GM12878 (cell line): ENCODE measurements around the gene DUS2. TPM values are rescaled to one million over a fixed set of nuclear protein-coding genes. Genes with fewer than 3 reads are reported as not detected.
"Not testable (repeated sequence)": the region's sequence is repeated elsewhere in the genome, so short reads cannot be mapped to it uniquely, and the experiment has no call there.

Experiments used
- ATAC-seq: fragments of 200-7000 bp; cut with Tn5 transposase; 3 replicates; pipeline ENCODE4 v1.9.1; 2020; ENCODE audit warnings: mild to moderate bottlenecking, moderate library complexity
- BruUV-seq: library from RNA; stranded (reverse); fragments of 400-500 nt; replicated peaks from 2 replicates; lab custom pipeline; 2021; lab: Mats Ljungman, UMichigan
- CTCF ChIA-PET: fragments of 300-600 bp; sonication (Branson Sonifier 250); formaldehyde crosslinking; extraction: SDS; loops from one replicate; lab custom pipeline; 2021; ENCODE audit warnings: inconsistent platforms; lab: Yijun Ruan, JAX
- POLR2A ChIA-PET: fragments of 350-600 bp; formaldehyde crosslinking; extraction: SDS; loops from one replicate; lab custom pipeline; 2021; ENCODE audit warnings: inconsistent platforms; lab: Charles Lee
- RAD21 ChIA-PET: fragments of 300-600 bp; sonication (Branson Sonifier 250); formaldehyde crosslinking; loops from one replicate; lab custom pipeline; 2023; ENCODE audit warnings: antibody characterized with exemption; ENCODE audit not compliant: unreplicated experiment; lab: Charles Lee
- SMC1A ChIA-PET: fragments of 300-600 bp; sonication (Branson Sonifier 250); formaldehyde crosslinking; loops from one replicate; lab custom pipeline; 2023; ENCODE audit not compliant: unreplicated experiment, uncharacterized antibody; lab: Charles Lee
- DNase-seq: peaks from one replicate; pipeline ENCODE4 v3.0.0-alpha.2; 2011; ENCODE audit warnings: low read depth, low spot score
- FAIRE-seq: peaks from 3 replicates; lab custom pipeline; 2011; peaks lifted over from hg19 to GRCh38; lab: Jason Lieb, UNC
- H2AFZ ChIP-seq: 2 replicates; pipeline ENCODE4 v1.6.0; 2011; ENCODE audit warnings: low read depth, low read length, control low read depth; ENCODE audit not compliant: control insufficient read depth
- H3K27ac ChIP-seq: 2 replicates; pipeline ENCODE4 v1.5.1; 2011; ENCODE audit warnings: control low read depth; ENCODE audit not compliant: control insufficient read depth, insufficient read depth
- H3K27me3 ChIP-seq, 2 experiments: replicated peaks in 1 of 2; 2 replicates each; pipeline versions ENCODE4 v1.6.0 to v1.6.1; 2011; ENCODE audit warnings: low read length in 1 of 2; ENCODE audit not compliant: control insufficient read depth in 2 of 2, insufficient read depth in 2 of 2
- H3K36me3 ChIP-seq, 2 experiments: 2 replicates each; pipeline ENCODE4 v1.5.1; 2011; ENCODE audit warnings: low read length in 1 of 2; ENCODE audit not compliant: control insufficient read depth in 2 of 2, insufficient read depth in 2 of 2
- H3K4me1 ChIP-seq: 2 replicates; pipeline ENCODE4 v1.6.1; 2011; ENCODE audit warnings: mild to moderate bottlenecking, low read length, moderate library complexity, mixed read lengths; ENCODE audit not compliant: control insufficient read depth, insufficient read depth
- H3K4me2 ChIP-seq: 2 replicates; pipeline ENCODE4 v1.6.0; 2011; ENCODE audit warnings: control low read depth; ENCODE audit not compliant: control insufficient read depth, insufficient read depth
- H3K4me3 ChIP-seq: fragments of 200-600 bp; sonication (generic); 2 replicates; pipeline ENCODE4 v1.5.1; 2016
- H3K79me2 ChIP-seq: 2 replicates; pipeline ENCODE4 v1.6.0; 2011; ENCODE audit warnings: low read length; ENCODE audit not compliant: control insufficient read depth, insufficient read depth
- H3K9ac ChIP-seq: 2 replicates; pipeline ENCODE4 v1.8.0; 2011; ENCODE audit warnings: low read length, control low read depth, mixed read lengths; ENCODE audit not compliant: control insufficient read depth, insufficient read depth
- H3K9me3 ChIP-seq: replicated peaks from 3 replicates; pipeline ENCODE4 v1.5.1; 2011; ENCODE audit warnings: mild to moderate bottlenecking, low read length; ENCODE audit not compliant: control insufficient read depth, insufficient read depth
- H4K20me1 ChIP-seq: 2 replicates; pipeline ENCODE4 v1.6.0; 2011; ENCODE audit not compliant: control insufficient read depth, insufficient read depth
- ATF7 ChIP-seq: fragments of 450-650 bp; IDR thresholded peaks from 2 replicates; pipeline ENCODE4 v1.6.1; 2016; ENCODE audit warnings: low read depth, mild to moderate bottlenecking
- BHLHE40 ChIP-seq, 2 experiments: fragments of 450-650 bp in 1 of 2; IDR thresholded peaks; 2 replicates each; pipeline ENCODE4 v1.6.1; 2011 to 2017; ENCODE audit warnings: low read depth in 2 of 2, borderline replicate concordance in 1 of 2, improper control_type of control experiment in 1 of 2, low read length in 1 of 2, mild to moderate bottlenecking in 1 of 2
- EGR1 ChIP-seq, 2 experiments: IDR thresholded peaks; 1 replicate in 1 of 2; 2 replicates in 1 of 2; pipeline ENCODE4 v1.6.1; 2011 to 2012; ENCODE audit warnings: low read depth in 2 of 2, low read length in 2 of 2, borderline replicate concordance in 1 of 2, mild to moderate bottlenecking in 1 of 2, moderate library complexity in 1 of 2
- GATAD2B ChIP-seq: fragments of 450-650 bp; conservative IDR thresholded peaks from 2 replicates; pipeline ENCODE4 v1.6.1; 2017; ENCODE audit warnings: low read depth, mild to moderate bottlenecking, moderate library complexity
- JUND ChIP-seq: IDR thresholded peaks from 2 replicates; pipeline ENCODE4 v1.6.1; 2012; ENCODE audit warnings: low read depth, mild to moderate bottlenecking, low read length, improper control_type of control experiment, moderate library complexity
- KAT2A ChIP-seq: conservative IDR thresholded peaks from 2 replicates; pipeline ENCODE4 v1.6.1; 2011; ENCODE audit warnings: low read depth, low read length; ENCODE audit not compliant: control insufficient read depth
- MEF2A ChIP-seq: IDR thresholded peaks from 2 replicates; pipeline ENCODE4 v1.6.1; 2011; ENCODE audit warnings: low read depth, mild to moderate bottlenecking, low read length, moderate library complexity; ENCODE audit not compliant: insufficient read depth
- NBN ChIP-seq: fragments of 450-650 bp; IDR thresholded peaks from 2 replicates; pipeline ENCODE4 v1.6.1; 2016
- NFIC ChIP-seq: IDR thresholded peaks from 2 replicates; pipeline ENCODE4 v1.6.1; 2012; ENCODE audit warnings: low read depth, mild to moderate bottlenecking, inconsistent platforms, low read length, moderate library complexity
- TCF12 ChIP-seq: IDR thresholded peaks from 2 replicates; pipeline ENCODE4 v1.6.1; 2011; ENCODE audit warnings: low read depth, mild to moderate bottlenecking, low read length
- TCF3 ChIP-seq: IDR thresholded peaks from 2 replicates; pipeline ENCODE4 v1.6.1; 2012; ENCODE audit warnings: low read depth, mild to moderate bottlenecking, low read length, borderline replicate concordance; ENCODE audit not compliant: insufficient read depth
- ZNF274 ChIP-seq: IDR thresholded peaks from one replicate; pipeline ENCODE4 v1.8.0; 2011; ENCODE audit not compliant: insufficient read length, insufficient read depth
- WGBS: methylation state at CpG from one replicate; pipeline ENCODE4 v1.1.6; 2016; ENCODE audit warnings: low lambda C conversion rate; ENCODE audit not compliant: insufficient replicate concordance, insufficient coverage; ENCODE audit errors: missing lambda C conversion rate; 5-methylcytosine and 5-hydroxymethylcytosine counted together
- in situ Hi-C: fragments of 300-500 bp; cut with MboI; formaldehyde crosslinking; loops from 9 replicates; pipeline ENCODE4 v1.14.3; 2018; ENCODE audit warnings: mixed read lengths
- intact Hi-C: fragments of 100-400 bp; cut with micrococcal nuclease; formaldehyde crosslinking; loops from one replicate; pipeline ENCODE4 v1.14.2; 2022; ENCODE audit not compliant: unreplicated experiment
- polyA plus RNA-seq, 11 experiments: library from polyadenylated mRNA; depleted of rRNA in 4 of 11; unstranded in 6 of 11; stranded (reverse) in 5 of 11; fragments of >200 nt; fragmentation: Nextera tagmentation in 4 of 11; fragmentation: Illumina TruSeq in 1 of 11; extraction: Ambion mirVana in 4 of 11; extraction: Trizol in 1 of 11; gene quantifications; 1 replicate in 1 of 11; 2 replicates in 10 of 11; pipeline versions ENCODE4 v1.2.1 to v1.2.3, GENCODE V29; 2011 to 2016; ENCODE audit warnings: inconsistent platforms in 2 of 11, missing spikeins in 2 of 11, low read depth in 1 of 11
- total RNA-seq, 4 experiments: library from RNA; depleted of rRNA in 3 of 4; stranded (reverse); fragments of >200 nt in 3 of 4; fragmentation: Illumina TruSeq in 1 of 4; extraction: Trizol in 1 of 4; gene quantifications; 2 replicates each; pipeline versions ENCODE4 v1.2.1 to v1.2.3, GENCODE V29; 2013 to 2021

The DUS2 gene
- total and polyA plus RNA-seq, 10 of the 15 experiments (the other 5 are each of a cell fraction or from before 2014, with no cell fraction given), result 4.8 to 32.3 (median 25.5) TPM

- TF ChIP-seq NBN (peak; percentile 43; the same call in 1 of the 2 replicates), ATF7 (0 out of 2 replicates have a peak, but pooled peaks have one; percentile 33)
Observed at GRCh38 chr16:68118954-68119353, 95.9 kb downstream of the DUS2 start (continued).

- peaks cover 22% of the 10 kb centered on the region for H3K4me1 ChIP-seq
- ChIA-PET CTCF (interaction anchor here (0.7 to 5.4 kb wide), 7 partner anchors 8 to 107 kb away, joined by 3 to 58 read pairs (median 6); partner anchors contain the start of gene NFATC3), POLR2A (interaction anchor here (0.5 to 4.1 kb wide), 4 partner anchors 27 to 420 kb away, joined by 4 to 28 read pairs (median 5); partner anchors contain the start of gene NFATC3), SMC1A (interaction anchor here (0.6 to 6.2 kb wide), 13 partner anchors 11 to 314 kb away, joined by 3 to 45 read pairs (median 4); partner anchors contain the start of genes NFATC3, RANBP10 and TSNAXIP1), RAD21 (interaction anchor here (1.1 to 3.5 kb wide), 4 partner anchors 9 to 59 kb away, joined by 3 to 24 read pairs (median 6); no protein-coding TSS in a partner anchor)
- peaks cover 53% of the 10 kb centered on the region for H3K79me2 ChIP-seq
- BruUV-seq, H3K9ac ChIP-seq, H3K4me3 ChIP-seq, H3K36me3 ChIP-seq, H4K20me1 ChIP-seq, intact Hi-C loops, ATAC-seq, H3K27me3 ChIP-seq, H3K27ac ChIP-seq, H2AFZ ChIP-seq, DNase-seq, H3K9me3 ChIP-seq, FAIRE-seq, in situ Hi-C loops: not testable (repeated sequence)
- H3K4me2 ChIP-seq, result peak overlapping the region; percentile 17; the same call in 1 of the 2 replicates
- WGBS, result 100% methylated on average over 5 of the region's 5 CpGs
Observed at GRCh38 chr16:68120496-68120895, 97.4 kb downstream of the DUS2 start.

- H3K79me2 ChIP-seq, result peaks cover 23% of the 10 kb centered on the region
- peaks cover 0 to 3% of the 10 kb centered on the region in 2 experiments; a peak in 2 of 4 replicates for H3K36me3 ChIP-seq
- H3K4me2 ChIP-seq, result peak overlapping the region; percentile 39
- no peaks in the 10 kb centered on the region for H4K20me1 ChIP-seq
- H3K4me3 ChIP-seq, result no peak overlapping the region
- ChIA-PET CTCF (interaction anchor here (0.6 to 1.0 kb wide), 2 partner anchors 32 to 85 kb away, joined by 3 read pairs; no protein-coding TSS in a partner anchor), SMC1A (no interaction called here), POLR2A (no interaction called here), RAD21 (no interaction called here)
- peaks cover 7% of the 10 kb centered on the region; the same call in 1 of the 2 replicates for H3K4me1 ChIP-seq
- H3K9ac ChIP-seq, result no peak overlapping the region
- peak; percentile 17 for DNase-seq
- H3K27ac ChIP-seq, result no peak overlapping the region
- intact Hi-C loops (loop anchor here (5.0 kb wide), 1 partner anchor 39 kb away; the partner anchor contains the start of gene NFATC3), in situ Hi-C loops (no loop called here)
- peak; percentile 89 for ATAC-seq
- peak; percentile 74 for FAIRE-seq
- BruUV-seq, result no TSS peak
- 0% methylated on average over 2 of the region's 2 CpGs for WGBS
- H2AFZ ChIP-seq, result no peak overlapping the region
- H3K27me3 ChIP-seq, result no peaks in the 10 kb centered on the region
- no peaks in the 10 kb centered on the region for H3K9me3 ChIP-seq
- TF ChIP-seq GATAD2B (no peak), BHLHE40 (IDR thresholded peaks at IDR 0.05; ENCODE audit: borderline replicate concordance in 1 of 2, low read depth in 2 of 2, low read length in 1 of 2) (no peak), ZNF274 (no peak), TCF12 (no peak), MEF2A (no peak), JUND (no peak), EGR1 (IDR thresholded peaks at IDR 0.05; ENCODE audit: borderline replicate concordance in 1 of 2, low read depth in 2 of 2, low read length in 2 of 2) (no peak), NFIC (no peak), KAT2A (no peak), TCF3 (no peak)
Observed at GRCh38 chr16:68126395-68126794, 103.3 kb downstream of the DUS2 start.
